Measurements from ENCODE around the gene NAAA.

DNA sequence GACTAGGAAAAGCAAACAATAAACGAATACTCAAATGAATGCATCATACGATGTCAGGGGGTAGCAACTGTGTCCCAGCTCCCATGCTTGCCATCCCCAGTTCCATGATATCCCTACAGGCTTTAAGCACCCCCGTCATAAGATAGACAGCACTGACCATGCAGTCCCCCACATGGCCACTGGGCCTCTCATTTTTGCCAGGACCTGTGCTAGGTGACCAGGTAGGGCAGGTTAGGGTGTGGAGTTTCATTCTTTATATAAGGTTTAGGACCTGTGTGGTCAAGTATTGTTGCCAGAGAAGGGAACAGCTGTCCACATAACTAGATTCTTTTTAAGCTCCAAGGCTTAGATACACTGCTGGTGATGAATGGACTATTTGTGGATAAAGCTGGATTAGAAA, 48.3 kb downstream of the NAAA start:
- TF ChIP-seq RFX5 (IDR thresholded peaks at IDR 0.05; ENCODE audit: low read depth, low read length) (no peak), POLR2A (IDR thresholded peaks at IDR 0.05; ENCODE audit: low read depth, low read length) (no peak), CHD1 (IDR thresholded peaks at IDR 0.05; ENCODE audit: low read depth, low read length) (no peak), RCOR1 (IDR thresholded peaks at IDR 0.05; ENCODE audit: insufficient replicate concordance, low read length) (no peak), MAFK (IDR thresholded peaks at IDR 0.05; ENCODE audit: low read depth, low read length) (no peak), CEBPB (IDR thresholded peaks at IDR 0.05; ENCODE audit: low read depth, low read length) (no peak)
- TF ChIP-seq, protein P1, sequence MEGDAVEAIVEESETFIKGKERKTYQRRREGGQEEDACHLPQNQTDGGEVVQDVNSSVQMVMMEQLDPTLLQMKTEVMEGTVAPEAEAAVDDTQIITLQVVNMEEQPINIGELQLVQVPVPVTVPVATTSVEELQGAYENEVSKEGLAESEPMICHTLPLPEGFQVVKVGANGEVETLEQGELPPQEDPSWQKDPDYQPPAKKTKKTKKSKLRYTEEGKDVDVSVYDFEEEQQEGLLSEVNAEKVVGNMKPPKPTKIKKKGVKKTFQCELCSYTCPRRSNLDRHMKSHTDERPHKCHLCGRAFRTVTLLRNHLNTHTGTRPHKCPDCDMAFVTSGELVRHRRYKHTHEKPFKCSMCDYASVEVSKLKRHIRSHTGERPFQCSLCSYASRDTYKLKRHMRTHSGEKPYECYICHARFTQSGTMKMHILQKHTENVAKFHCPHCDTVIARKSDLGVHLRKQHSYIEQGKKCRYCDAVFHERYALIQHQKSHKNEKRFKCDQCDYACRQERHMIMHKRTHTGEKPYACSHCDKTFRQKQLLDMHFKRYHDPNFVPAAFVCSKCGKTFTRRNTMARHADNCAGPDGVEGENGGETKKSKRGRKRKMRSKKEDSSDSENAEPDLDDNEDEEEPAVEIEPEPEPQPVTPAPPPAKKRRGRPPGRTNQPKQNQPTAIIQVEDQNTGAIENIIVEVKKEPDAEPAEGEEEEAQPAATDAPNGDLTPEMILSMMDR (conservative IDR thresholded peaks at IDR 0.05; ENCODE audit: low read depth, low read length) = no peak

Measured in IMR-90 (cell line).